SKM-1 (cell line): ENCODE measurements around the gene MEGF6.

Source experiments
- DNase-seq: peaks from one replicate; lab custom pipeline; 2025; ENCODE audit not compliant: unreplicated experiment; lab: John Stamatoyannopoulos, UW

MEGF6 gene

DNA sequence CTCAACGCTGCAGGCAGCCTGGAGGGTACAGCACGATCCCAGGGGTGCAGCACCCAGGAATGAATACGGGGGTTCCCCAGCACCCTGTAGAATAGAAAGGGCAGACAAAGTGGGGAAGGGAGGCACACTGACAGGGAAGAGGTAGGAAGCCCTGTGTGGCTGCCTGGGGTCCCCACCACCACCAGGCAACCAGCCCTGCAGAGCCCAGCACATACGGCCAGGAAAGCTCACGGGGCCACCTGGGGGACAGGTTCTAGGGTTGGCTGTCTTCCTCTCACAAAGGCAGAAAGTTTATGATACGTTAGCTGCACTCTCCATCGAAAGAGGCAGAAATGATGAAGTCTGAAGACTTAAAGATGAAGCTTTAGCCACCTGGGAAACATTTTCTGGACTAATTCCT is 104.4 kb downstream of the MEGF6 start:
- no peak for DNase-seq

DNA sequence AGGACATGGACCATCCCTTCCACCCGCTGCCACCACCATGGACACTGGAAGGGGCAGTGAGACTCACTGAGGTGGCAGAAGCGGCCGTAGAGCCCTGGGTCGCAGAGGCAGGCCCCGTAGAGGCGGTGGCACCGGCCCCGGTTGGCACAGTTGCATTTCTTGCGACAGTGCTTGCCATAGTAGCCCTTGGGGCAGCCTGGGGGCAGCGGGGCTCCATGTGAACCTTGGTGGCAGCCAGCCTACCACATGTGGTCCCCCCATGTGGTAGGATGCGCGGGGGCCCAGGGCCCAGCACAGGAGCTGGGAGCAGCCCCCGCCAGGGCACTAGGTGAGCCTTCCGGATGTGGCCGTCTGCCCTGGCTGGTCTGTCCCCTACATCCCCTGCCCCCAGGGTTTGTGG is 105.3 kb downstream of the MEGF6 start:
- no peak for DNase-seq

DNA sequence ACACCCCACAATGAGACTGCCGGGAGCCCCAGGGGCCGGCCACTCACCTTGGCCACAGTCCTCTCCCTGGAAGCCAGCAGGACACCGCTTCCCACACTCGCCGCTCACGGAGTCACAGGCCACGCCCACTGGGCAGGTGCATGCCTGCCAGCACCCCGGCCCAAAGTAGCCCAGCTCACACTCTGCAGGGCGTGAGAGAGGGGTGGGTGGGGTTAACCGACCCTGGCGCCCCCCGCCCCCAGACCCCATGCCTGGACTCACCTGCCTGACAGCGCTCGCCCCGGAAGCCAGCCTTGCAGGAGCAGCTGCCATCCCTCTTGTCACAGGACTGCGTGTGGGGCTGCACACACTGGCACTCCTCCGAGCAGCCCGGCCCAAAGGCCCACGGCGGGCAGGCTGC is 106.1 kb downstream of the MEGF6 start:
- DNase-seq: no peak

DNA sequence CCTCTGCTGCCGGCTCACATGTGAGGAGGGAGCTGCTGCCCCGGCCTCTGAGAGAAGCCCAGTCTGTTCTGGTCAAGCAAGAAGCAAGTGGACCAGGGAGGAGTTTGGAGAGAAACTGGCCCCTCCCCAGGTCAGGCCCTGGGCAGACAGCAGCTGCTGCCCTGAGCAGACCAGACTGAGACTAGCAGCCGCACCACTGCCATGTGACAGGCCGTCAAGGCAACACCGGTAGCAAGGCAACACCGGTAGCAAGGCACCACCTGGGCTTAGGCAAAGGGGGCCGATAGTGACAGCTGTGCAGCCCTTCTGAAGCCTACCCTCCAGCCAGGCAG is 106.5 kb downstream of the MEGF6 start:
- no peak for DNase-seq

DNA sequence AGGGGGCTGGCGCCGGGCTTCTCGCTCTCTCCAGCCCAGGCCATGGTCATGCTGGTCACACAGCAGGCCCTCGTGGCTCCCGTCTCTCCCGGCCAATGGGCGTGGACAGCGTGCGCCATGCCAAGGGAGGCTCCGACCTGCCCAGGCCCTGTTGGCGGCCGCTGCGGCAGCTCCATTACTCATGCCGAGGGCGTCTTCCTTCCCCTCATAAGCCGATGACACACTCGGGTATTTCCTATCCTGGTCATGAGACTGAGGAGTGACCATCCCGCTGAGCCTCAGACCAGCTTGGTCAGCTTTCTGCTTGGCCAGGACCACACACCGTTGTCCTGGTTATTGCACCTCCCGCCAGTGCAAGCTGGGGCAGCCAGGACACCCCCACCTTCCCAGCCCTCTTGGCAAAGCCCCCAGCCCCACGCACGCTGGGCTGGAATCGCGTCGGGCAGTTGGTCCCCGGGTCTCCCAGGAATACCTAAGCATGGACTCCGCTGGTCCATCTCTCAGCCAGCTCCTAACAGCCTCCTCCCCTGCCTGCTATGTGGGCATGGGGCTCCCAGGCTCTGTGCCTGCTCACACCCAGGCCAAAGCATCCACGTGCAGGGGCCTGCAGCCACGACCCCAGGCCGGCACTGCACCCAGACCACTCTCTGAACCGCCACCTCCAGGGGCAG is 107.0 kb downstream of the MEGF6 start:
- DNase-seq: no peak

DNA sequence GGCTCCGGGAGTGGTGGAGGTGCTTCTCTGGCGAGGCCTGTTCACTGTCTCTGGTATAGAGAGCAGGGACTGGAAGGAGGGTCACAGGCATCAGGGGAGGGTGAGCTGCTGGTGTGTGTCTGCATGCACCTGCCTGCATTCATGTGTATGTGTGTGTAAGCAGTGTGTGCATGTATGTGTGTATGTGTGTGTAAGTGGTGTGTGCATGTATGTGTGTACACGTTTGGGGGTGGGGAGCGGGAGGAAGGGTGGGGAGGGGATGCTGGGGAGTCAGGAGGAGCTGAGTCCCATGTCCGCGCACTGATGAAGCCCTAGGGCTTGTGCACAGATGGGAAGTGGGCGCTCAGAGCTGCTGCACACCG is 107.8 kb downstream of the MEGF6 start:
- no peak for DNase-seq

DNA sequence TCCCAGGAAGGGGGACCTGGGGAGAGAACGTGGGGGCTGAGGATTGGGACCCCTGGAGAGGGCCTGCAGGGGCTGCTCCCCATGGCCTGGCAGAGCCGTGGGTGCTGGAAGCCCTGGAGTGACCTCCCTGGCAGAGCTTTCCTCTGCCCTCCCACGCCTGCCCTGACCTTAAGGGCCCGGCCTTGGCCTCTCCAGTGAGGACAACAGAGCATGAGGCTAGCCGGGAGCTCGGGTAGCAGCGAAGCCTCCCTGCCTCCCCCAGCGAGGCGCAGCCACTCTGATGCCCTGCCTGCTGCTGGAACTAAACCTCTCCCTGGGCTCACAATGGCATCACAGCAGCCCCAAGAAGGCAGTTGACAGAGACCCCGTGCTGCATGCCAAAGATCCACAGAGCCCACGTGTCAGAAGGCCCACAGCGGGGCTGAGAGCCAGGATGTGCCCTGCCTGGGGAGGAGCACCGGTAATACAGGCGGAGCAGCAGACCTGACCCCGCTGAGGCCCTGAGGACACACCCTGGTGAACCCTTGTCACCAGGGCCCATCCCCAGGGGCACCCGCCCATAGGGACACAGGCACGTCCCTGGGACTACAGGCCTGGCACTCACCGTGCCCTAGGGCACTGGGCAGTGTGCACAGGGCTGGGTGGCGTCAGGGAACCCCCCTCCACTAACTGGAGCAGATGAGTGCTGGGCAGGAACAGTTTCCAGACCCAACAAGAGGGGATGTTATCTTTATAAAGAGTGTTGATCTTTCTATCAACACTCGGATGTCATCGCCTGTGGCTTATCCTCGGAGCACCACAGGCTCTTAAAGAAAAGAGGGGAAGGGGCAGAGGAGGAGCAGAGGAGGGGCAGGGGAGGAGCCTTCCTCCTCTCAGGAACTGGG is 108.4 kb downstream of the MEGF6 start:
- no peak for DNase-seq

DNA sequence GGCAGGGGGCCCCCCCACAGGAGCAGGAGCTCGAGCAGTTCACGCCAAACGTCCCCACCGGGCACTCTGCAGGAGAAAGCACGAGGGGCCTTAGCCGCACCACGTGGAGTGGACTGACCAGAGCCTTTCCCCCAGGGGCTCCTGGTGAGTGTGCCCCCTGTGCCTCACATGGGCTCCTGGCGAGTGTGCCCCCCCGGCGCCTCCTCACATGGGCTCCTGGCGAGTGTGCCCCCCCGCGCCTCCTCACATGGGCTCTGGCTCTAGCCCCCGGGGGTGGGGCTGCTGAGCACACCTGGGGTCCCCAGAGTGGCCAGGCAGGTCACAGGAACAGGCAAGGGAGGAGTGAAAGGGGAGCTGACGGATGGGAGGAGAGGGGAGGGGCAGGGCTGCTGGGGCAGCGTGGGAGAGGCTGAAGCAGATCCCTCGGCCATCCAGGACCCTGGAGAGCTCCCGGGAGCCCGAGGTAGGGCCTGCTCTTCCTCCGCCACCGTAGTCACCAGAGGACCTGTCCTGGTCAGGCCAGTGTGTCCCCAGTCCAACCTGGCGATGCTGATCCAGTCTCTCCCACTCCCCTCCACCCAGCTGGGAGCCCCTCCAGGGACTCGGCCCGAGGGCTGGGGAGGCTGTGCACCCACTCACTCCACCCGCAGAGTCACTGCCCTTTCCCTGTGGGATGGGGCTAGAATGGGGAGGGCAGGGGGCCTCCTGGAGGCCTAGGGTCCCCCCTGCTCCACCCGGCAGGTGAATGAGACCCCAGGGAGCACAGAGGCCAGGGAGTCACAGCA is 109.3 kb downstream of the MEGF6 start:
- DNase-seq: no peak

DNA sequence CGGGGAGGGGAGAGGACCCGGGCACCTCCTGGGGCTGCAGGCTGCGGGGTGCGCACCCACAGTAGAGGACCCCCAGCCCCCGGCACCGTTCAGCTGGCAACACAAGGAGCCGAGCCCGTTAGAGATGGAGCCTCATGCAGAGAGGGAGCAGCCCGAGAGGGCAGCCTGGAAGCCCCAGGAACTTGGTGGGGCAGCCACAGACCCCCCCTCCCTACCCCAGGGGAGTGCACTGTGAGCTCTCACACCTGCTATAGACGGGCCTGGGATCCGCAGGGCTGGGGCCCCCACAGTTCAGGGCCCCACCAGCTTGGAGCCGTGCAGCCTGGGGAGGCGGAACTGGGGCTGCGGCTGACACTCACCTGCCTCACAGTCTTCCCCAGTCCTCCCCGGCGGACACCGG is 109.9 kb downstream of the MEGF6 start:
- DNase-seq: no peak

DNA sequence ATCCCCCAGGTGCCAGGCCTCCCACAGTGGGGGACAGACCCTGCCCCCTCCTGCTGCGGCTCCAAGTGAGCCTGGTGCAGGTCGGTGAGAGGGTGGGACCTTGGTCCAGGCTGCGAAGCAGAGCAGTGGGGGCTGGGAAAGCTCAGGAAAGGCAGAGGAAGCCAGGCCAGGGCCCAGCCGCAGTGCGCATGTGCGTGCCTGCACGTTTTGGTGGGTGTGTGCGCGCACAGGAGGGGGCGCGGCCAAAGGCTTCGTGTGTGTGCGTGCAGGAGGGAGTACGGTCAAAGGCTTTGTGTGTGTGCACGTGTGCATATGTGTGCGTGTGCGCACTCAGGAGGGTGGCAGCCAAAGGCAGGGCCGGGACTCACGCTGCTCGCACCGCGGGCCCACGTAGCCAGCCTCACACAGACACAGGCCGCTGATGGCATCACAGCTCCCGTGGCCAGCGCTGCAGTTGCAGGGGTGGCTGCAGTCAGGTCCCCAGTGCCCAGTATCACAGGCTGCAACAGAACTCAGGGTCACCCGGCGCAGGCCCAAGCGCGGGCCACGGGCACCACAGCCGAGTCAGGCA is 111.0 kb downstream of the MEGF6 start:
- no peak for DNase-seq

DNA sequence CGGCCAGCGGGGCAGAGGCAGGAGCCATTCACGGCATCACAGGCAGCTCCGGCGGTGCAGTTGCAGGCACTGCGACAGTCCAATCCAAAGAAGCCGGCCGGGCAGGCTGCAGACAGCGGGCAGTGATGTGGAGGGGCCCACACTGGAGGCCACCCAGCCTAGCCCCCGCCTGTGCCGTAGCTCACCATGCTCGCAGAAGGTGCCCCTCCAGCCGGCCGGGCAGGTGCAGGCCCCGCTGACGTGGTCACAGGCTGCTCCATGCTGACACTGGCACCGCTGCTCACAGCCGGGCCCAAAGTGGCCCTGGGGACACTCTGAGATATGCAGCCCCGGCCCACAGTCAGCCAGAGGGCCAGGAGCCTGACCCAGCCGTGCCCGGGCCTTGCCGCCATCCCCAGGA is 111.7 kb downstream of the MEGF6 start:
- no peak for DNase-seq

DNA sequence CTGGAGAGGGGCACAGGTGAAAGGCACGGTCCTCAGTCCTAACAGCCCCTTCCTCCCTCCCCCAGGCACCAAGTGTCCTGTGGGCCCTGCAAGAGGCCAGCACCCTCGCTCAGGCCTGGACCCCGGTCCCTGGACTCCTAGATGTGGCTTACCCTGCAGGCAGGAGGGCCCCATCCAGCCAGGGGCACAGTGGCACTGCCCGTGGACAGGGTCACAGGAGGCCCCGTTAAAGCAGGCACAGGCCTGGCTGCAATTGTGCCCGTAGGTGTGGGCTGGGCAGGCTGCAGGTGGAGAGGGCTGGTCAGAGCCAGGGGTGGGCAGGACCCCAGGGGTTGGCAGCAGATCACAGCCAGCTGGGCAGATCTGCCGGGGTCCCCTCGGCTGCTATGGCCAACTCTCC is 112.3 kb downstream of the MEGF6 start:
- no peak for DNase-seq

DNA sequence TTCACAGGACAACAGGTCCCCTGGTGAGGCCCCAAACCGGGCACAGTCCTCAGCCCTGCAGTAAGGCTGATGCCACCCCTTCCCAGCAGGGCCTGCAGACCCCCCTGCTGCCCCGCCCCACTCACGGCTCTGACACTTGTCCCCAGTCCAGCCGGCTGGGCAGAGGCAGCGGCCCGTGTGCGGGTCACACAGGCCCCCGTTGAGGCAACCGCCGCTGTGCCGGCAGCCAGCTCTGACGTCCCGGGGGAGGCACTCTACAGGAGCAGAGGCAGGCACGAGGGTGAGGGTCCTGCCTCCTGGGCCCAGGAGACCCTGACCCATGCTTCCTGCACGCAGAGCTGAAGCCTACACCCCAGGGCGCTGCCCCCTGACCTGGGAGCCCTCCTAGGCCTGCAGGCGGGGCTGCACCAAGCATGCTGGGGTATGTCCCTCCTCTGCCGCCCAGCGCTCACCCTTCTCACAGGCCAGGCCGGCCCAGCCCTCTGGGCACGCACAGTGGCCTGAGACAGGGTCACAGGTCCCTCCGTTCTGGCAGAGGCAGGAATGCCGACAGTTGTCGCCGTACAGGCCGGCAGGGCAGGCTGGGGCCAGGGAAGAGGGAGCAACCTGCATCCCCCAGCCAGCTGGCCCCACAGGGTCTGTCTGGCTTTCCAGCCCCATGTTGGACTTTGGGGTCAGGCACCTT is 112.9 kb downstream of the MEGF6 start:
- DNase-seq: no peak

DNA sequence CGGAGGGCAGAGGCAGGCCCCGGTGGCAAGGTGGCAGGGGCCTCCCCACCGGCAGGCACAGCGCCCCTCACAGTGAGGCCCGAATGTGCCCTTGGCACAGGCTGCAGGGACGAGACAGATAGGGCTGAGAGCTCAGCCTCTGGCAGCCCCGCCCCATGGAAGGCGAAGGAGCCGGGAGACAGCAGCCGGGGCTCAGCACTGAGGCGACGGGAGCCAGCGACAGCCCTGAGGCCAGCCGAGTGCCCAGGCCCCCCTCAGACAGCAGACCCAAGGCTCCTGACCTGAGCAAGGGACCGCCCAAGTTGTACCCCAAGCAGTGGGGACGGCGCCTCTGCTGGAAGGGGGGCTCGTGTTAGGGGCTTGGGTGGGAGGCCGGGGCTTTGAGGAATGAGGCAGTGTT is 113.8 kb downstream of the MEGF6 start:
- DNase-seq: no peak

DNA sequence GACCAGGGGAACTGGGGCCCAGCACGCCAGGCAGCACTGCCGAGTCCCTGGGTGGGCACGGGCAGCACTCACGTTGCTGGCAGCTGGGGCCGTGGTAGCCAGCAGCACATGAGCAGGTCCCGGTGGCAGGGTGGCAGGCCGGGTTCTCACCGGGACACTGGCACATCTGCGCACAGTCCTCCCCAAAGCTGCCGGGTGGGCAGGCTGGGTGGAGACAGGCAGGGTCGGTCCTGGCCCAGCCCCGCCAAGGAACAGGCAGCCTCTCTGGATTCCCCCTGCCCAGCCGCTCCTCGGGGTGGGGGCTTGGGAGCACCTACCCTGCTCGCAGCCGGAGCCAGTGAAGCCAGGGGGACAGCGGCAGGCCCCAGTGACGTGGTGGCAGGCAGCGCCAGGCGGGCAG is 114.4 kb downstream of the MEGF6 start:
- DNase-seq: no peak

DNA sequence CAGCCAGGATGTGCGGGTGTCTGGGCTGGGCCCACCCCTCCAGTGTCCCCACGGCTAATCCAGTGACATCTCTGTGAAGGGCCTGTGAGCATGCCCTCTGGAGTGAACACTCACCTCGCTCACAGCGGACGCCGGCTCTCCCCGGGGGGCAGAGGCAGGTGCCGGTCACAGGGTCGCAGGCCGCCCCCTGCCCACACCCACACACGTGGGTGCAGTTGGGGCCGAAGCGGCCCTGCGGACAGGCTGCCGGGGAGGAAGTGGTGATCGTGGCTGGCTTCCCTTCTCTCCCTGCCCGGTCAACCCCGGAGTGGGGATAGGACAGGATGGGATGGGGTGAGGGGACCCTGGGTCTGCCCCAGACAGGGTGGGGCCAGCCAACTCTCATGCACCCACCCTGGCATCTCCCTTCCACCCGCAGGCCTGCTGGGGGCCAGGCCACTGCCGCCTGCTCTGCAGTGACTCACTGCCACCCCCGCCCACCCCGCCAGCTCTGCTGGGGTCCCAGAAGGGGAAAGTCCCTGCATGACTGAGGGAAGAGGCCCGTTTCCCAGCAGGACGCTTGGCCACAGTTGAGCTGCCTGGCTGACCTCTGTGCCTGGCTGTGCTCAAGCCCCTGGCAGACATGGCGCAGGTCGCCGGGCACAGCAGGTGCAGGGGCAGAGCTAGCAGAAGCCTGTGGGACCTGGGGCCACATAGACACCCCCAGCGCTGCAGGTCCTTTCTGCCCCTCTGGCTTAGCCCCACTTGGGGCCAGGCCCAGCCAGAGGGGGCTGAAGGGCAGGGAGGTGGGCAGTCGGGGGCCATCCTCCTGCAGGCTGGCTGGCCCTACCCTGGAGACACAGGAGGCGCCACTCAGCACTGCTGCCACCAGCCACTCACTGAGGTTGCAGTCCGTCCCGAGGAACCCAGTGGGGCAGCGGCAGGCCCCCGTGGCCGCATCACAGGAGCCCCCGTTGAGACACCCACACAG is 115.2 kb downstream of the MEGF6 start:
- no peak for DNase-seq

DNA sequence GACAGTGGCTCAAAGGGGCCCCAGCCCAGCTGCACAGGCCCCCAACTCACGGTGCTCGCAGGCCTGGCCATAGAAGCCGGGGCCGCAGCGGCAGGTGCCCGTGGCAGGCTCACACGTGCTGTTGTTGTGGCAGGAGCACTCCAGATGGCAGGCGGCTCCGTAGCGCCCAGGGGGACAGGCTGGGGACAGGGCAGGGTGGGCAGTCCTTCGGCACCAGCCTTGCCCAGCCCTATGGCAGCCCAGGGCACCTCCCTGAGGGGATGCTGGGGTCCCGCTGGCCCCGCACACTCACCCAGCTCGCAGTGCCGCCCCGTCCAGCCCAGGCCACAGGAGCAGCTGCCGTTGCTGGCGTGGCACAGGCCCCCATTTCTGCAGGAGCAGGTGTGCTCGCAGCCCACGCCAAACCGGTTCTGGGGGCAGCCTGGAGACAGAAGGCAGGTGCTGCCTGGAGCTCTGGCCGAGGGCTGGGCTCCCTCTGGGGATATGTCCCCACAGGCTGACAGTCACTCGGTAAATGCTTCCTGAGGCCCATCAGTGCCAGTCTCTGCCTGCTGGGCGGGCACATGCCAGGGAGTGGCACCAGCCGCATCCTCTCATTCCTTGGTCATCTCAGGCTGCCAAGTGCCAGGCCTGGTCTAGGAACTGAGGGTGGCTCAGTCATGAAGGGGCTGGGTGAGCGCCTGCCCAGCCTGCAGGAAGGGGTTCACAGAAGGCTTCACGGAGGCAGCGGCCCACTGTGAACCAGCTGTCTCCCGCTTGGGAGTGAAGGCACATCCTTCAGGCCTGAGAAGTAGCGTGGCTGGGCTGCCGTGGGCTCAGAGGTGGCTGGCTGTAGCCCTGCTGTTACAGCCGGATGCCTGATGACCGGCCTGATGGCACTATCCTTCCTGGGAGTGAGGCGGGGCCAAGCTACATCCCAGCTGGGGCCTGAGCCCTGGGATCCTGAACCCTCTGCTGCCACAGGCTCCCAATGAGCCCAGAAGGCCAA is 116.7 kb downstream of the MEGF6 start:
- DNase-seq: no peak

DNA sequence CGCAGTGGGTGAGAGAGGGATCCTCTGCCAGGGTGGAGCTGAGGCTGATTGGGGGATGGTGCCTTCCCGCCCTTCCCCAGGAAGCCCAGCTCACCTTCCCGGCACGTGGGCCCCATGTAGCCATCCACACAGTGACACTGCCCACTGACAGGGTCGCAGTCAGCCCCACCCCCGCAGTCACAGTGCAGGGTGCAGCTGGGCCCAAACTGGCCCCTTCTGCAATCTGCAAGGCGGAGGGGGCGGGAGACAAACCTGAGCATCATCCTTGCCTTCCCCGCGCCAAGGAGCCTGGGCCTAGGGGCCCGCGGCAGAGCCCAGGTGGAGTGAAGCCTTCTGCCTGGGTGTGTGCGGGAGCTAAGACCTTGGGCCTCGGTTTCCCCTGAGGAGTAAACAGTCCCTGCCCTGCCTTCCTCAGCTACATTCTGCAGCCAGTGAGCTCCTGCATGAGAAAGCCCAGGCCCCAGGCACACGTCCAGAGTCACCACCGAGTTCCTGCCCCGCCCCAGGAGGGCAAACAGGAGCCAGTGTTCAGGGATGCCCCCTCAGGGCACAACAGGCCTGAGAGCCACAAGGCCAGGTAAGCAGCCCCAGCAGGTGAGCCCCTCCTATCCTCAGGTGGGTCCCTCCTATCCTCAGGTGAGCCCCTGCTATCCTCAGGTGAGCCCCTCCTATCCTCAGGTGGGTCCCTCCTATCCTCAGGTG is 118.6 kb downstream of the MEGF6 start:
- DNase-seq: no peak
